HG03108 (cell line): ENCODE measurements around the gene THAP6.
A peak's percentile ranks its signal among the peaks of the same experiment; 100 is the strongest.
"Not testable (repeated sequence)": the region's sequence is repeated elsewhere in the genome, so short reads cannot be mapped to it uniquely, and the experiment has no call there.

ENCODE experiments used
- ATAC-seq: cut with Tn5 transposase; IDR thresholded peaks from one replicate; pipeline ENCODE4 v1.9.1; 2021; ENCODE audit warnings: moderate library complexity; ENCODE audit not compliant: unreplicated experiment

The THAP6 gene

DNA sequence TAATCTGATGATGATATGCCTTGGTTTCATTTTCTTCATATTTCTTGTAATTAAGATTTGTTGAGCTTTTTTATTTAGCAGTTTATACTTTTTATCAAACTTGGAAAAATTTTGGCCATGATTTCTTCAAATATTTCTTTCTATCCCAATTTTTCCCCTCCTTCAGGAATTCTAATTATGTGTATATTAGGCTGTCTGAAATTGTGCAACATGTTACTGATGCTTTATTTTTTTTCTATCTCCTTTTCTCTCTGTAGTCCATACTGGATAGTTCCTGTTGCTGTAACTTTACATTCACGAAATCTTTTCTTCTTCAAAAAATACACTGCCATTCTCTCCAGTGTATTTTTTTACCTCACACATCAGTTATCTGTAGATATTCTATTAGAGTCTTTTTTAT lies 10.8 kb downstream of the THAP6 start:
- no peak for ATAC-seq

DNA sequence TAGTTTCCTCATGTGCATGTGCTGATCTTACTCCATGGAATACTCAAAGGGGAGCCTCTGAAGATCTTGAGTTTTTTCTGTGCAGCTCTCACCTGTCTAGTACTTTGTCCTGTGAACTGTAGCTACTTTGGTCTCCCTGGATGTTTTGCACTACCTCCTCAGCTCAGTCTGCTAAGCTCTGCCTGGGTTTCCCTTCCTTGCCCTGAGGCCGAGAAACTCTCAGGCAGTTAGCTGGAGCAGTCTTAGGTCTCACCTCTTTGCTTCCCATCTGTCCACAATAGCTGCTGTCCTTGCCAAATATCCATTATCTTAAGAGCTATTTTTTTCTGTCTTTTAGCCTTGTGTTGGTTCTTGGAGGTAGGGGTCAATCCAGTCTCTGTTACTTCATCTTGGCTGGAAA lies 11.6 kb downstream of the THAP6 start:
- no peak for ATAC-seq

DNA sequence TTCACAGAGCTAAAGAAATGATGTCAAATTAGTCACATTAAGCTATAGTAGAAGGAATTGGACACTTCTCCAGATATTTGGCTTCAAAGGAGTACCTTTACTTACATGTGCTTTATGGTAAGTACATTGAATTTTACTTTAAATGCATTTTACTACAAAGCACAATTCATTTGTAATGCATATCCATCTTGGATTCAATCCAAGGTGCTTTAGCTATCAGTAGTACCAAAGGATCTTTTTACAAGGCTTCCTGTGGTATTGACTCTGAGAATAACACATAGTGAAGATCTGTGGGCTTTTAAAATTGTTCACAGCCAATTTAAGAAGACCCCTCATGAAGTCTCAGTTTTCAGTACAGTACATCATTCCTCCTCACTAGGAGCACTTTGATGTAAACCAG lies 13.2 kb downstream of the THAP6 start:
- no peak for ATAC-seq

DNA sequence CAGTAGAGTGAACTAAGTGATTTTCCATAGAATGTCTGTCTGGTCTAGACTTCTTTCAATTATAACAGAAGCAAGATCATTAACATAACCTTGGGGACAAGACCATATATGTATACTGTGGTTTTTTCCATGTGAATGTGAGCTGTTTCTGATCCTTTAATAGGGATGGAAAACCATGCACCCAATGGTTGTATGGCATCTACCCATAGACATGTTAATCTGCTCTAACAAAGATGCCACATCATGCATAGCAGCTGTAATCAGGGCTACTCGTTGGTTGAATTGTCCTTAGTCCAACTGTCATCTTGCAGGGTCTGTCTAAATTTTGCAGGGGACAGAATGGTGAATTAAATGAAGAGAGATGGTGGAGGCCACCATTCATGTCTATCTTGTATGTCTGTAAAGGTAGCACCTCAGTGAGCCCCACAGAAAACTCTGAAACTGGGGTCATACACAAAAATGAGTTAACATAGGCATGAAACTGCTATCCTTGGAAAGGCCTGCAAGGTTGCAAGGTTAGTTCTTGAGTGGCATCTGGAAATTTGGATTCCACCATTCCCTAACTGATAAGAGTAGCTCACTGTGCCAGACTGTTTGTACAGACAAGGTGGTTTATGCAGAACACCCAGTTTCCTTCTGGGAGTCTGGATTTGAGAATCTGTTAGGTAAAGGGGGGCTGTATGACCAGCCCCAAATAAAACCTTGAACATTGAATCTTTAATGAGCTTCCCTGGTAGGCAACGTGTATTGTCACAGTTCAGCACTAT lies 16.5 kb downstream of the THAP6 start:
- no peak for ATAC-seq

DNA sequence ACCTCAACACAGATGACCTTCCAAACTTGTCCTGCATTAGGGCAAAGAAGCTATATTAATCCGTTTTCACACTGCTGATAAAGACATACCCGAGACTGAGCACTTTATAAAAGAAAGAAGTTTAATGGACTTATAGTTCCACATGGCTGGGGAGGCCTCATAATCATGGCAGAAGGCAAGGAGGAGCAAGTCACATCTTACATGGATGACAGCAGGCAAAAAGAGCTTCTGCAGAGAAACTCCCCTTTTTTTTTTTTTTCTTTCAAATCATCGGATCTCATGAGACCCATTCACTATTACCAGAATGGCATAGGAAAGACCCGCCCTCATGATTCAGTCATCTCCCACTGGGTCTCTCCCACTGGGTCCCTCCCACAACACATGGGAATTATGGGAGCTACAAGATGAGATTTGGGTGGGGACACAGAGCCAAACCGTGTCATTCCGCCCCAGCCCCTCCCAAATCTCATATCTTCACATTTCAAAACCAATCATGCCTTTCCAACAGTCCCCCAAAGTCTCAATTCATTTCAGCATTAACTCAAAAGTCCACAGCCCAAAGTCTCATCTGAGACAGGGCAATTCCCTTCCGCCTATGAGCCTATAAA lies 17.4 kb downstream of the THAP6 start:
- ATAC-seq = not testable (repeated sequence)

DNA sequence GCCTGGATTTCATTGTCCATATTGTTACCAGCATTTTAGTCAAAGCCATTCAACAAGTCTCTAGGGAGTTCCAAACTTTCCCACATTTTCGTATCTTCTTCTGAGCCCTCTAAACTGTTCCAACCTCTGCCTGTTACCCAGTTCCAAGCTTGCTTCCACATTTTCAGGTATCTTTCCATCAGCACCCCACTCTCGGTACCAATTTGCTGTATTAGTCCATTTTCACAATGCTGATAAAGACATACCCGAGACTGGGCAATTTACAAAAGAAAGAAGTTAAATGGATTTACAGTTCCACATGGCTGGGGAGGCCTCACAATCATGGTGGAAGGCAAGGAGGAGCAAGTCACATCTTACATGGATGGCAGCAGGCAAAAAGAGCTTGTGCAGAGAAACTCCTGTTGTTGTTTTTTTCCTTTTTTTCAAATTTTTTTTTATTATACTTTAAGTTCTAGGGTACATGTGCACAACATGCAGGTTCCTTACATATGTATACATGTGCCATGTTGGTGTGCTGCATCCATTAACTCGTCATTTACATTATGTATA lies 19.1 kb downstream of the THAP6 start:
- not testable (repeated sequence) for ATAC-seq

DNA sequence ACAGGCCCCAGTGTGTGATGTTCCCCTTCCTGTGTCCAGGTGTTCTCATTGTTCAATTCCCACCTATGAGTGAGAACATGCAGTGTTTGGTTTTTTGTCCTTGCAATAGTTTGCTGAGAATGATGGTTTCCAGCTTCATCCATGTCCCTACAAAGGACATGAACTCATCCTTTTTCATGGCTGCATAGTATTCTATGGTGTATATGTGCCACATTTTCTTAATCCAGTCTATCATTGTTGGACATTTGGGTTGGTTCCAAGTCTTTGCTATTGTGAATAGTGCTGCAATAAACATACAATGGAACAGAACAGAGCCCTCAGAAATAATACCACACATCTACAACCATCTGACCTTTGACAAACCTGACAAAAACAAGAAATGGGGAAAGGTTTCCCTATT lies 19.7 kb downstream of the THAP6 start:
- not testable (repeated sequence) for ATAC-seq

DNA sequence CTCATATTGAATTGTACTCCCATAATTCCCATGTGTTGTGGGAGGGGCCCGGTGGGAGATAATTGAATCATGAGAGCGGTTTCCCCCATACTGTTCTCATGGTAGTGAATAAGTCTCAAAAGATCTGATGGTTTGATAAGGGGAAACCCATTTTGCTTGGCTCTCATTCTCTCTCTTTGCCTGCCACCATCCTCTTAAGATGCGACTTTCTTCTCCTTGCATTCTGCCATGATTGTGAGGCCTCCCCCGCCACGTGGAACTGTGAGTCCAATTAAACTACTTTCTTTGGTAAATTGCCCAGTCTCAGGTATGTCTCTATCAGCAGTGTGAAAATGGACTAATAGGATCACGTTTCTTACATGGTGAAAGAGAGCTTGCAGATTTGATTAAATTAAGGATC lies 23.0 kb downstream of the THAP6 start:
- not testable (repeated sequence) for ATAC-seq

DNA sequence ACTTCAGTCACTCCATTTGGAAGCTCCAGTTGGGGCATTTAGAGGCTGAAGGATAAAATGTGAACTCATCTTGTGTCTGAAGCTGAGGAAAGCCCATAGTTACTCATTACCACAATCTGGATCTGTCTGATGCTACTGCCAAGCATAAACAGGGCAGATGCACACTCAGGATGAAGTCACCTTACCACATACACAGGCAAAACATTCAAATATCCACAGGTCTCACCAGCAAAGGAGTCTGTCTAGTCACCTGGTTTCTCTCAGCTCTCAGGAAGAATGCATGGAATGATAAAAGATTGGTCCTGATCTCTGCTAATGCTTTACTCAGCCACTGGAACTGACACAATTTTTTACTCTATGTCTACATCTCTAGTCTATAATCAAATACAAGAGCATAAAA lies 28.6 kb downstream of the THAP6 start:
- no peak for ATAC-seq

DNA sequence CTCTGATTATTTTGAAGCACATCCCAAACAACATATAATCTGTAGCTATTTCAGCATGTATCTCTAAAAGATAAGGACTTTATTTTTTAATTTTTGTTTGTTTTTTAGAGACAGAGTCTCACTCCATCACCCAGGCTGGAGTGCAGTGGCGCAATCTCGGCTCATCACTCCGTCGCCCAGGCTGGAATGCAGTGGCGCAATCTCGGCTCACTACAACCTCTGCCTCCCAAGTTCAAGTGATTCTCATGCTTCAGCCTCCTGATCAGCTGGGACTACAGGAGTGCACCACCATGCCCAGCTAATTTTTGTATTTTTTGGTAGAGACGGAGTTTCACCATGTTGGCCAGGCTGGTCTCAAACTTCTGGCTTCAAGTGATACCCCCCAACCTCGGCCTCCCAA lies 29.9 kb downstream of the THAP6 start:
- not testable (repeated sequence) for ATAC-seq

DNA sequence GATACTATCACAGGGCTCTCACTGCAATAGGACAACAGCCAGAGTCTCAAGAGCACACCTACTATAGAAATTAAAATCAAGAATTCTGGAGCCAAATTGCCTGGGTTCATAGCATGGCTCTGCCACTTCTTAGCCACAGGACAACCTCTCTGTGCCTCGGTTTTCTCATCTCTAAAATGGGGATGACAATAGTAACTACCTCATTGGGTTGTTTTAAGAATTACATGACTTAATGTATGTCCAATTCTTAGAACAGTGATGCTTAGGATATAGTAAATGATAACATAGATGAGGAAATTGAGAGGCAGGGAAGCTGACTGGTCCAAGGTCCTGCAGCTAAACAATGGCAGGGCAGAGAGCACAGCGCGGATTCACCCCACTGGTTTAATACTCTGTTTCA lies 30.6 kb downstream of the THAP6 start:
- ATAC-seq = no peak

DNA sequence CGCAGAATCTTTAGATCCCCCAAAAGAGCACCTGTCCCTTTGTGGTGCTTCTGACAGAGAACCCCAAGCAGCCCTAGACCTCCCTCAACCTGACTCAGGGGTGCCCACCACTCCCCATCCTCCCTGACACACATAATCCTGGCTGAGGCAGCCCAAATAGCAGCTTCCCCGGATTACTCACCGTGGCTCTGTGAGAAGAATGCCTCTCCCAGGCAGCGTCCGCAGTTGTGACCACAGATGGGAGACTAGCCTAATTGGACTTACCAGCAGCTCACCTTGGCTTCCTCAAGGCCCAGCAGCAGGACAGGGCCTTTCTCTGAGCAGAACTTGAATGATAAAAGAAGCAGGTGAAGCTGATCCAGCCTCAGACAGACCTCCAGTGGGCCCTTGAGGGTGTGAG lies 31.3 kb downstream of the THAP6 start:
- no peak for ATAC-seq

DNA sequence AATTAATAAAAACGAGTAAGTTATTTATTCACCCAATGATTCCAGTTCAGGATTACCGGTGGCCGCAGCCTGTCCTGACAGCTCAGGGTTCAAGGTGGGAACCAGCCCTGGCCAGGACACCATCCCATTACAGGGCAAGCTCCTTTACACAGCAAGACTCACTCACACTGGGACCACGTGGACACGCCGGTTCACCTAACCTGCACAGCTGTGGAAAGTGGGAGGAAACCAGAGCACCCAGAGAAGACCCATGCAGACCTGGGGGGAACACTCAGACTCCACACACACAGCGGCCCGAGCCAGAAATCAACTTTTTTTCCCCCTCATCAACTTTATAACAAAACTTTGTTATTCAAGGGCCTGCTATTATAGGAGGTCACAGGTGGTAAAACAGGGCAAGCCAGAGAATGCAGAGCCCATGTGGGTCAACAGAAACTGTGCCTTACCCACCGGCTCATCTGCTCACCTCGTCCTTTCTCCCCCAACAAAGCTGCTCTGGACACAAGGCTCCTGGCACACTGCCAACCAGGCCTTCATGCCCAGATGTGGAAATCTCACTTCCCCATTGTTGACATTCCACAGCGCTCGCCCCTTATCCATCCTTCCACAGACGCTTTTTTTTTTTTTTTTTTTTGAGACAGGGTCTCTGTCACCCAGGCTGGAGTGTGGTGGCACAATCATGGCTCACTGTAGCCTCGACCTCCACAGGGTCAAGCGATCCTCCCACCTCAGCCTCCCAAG lies 33.5 kb downstream of the THAP6 start:
- ATAC-seq = no peak

DNA sequence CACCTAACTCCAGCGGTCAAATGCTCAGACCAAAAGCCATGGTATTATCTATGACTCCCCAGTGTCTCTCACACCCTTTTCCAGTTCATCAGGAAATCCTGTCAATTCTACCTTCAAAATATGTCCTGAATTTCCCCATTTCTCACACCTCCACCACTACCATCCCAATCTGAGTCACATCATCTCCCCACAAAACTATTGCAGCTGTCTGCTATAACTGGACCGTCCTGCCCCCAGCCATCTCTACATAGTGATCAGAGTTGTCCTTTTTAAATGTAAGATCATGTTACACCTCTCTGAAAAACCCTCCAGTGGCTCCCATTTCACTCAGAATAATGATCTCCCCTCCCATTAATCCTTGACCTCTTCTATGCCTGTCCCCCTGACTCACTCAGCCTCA lies 34.7 kb downstream of the THAP6 start:
- no peak for ATAC-seq

DNA sequence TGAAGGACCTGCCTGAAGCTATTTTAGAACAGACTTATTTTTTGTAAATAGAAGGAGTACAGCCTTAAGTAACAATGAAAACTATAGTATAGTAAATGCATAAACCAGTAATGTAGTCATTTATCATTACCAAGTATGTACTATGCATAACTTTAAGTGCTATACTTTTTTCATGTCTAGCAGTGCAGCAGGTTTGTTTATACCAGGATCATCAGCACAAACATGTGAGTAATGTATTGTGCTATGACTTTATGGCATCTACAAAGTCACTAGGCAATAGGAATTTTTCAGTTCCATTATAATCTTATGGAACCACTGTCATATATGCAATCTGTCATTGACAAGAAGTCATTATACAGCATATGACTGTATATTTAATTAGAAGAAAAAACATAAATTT lies 38.2 kb downstream of the THAP6 start:
- no peak for ATAC-seq

DNA sequence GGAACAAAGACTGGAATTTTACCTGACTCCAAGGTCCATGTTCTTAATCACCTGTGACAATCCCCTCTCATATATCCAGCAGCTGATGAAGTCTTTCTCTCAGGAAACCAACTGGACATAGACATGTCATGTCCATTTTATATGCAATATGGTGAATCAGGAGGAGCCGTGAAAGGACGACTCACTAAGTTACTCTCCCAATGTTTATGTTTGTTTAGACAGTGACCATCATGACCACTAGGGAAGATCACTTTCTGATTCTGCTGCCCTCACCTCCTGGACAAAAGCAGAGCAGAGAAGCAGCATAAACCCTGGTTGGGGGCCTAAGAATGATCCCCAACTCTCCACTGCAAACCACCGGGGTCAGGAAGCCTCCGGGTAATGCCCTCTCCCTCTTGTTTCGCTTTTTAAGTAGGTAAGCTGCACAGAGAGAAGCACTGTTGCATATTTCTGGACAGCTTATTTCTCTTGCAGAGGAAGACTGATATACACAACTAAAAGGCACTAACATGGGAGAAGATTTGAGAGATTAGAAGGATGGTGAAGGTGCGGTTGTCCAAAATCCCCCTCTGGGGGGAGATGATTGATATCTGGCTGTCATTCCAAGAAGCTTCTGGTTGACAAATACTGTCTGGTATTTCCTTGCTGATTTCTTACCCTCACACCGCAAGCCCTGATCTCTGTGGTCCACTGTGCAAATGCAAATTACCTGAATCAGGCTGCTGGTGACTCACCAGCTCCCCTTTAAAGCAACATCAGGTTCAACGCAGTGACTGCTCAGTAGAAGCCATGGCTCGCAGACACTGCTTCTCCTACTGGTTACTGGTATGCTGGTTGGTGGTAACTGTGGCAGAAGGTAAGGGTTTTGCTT lies 41.3 kb downstream of the THAP6 start, which contains the start of gene ODAPH:
Gene ODAPH (plus strand): TSS at position 773 of the 871 bp plus-strand sequence. CDS start 17 bp downstream, at position 790.
- ATAC-seq = peak; percentile 96

DNA sequence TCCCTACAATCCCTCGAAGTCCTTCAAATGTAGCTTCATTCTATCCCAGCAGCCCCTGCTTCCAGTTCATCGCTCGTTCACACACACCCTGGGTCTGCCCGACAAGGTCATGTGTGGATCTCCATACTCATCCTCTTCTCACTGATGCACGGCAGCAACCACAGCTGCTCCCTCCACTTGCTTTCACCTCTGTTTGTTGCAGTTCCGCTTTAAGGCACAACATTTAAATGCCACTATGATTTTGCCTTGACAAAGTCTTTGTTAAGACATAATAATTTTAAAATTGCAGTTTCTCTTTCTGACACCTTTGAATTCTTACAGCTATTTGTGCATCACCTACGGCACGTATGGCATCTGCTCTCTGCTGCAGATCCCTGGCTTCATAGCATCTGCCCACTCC lies 43.4 kb downstream of the THAP6 start:
- no peak for ATAC-seq

DNA sequence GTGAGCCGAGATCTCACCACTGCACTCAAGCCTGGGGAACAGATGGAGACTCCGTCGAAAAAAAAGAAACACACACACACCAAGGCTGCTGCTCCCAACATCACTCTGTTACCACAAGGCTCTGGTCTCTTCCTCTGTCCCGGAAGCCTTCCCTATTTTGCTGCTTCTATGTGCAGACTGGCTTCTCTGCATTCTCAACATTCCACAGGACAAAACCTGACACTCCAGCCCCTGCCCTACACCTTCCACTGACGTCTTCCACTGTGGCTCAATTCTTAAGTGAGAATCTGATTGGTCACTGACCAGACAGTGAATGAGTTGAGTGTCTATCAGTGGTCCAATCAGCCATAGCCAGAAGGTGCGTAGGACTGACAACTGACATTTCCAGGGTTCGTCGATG lies 47.5 kb downstream of the THAP6 start:
- no peak for ATAC-seq

DNA sequence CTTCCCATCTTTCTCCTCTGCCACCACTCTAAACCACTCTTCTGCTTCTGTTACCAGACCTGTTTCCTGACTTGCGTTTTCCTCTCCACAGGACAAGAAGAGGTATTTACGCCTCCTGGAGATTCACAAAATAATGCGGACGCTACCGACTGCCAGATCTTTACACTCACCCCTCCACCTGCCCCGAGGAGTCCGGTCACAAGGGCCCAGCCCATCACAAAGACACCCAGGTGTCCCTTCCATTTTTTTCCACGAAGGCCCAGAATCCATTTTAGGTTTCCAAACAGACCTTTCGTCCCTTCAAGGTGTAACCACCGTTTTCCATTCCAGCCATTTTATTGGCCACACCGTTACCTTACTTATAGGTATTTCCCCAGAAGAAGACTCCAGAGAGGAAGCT lies 49.8 kb downstream of the THAP6 start:
- no peak for ATAC-seq

DNA sequence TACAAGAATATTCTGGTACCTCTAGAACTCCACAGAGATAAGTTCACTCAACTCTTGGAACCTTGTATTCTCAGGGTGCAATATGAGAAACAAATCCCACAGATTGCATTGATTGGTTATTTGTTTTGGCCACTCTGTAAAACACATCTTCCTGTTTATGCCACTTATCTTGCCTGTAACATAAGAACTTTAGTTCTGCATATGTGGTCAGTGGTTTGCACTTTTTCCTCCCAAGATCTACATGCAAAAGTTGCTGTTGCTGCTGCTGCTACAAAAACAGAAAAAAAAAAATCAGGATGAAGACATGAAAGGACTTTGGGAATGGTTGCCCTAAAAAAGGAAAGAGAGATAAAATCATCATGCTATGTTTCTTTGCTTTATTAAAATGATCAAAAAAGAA lies 51.2 kb downstream of the THAP6 start:
- ATAC-seq = no peak

DNA sequence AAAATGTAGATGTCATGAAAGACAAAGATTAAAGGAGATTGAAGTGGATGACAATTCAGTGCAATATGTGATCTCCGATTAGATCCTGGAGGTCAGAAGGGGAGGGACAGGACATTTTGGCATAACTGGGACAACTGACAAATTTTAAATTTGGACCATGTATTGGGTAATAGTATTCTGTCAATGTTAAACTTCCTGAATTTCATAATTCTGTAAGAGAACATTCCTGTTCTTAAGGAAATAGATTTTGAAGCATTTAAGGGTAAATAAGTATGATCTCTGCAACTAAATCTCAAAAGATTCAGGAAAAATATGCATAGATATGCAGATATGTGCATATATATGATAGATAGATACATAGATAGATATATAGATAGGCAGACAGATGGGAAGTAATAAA lies 52.6 kb downstream of the THAP6 start:
- ATAC-seq = no peak
